K562 (cell line): ENCODE data around the gene SAE1. TPM values are rescaled to one million over a fixed set of nuclear protein-coding genes. Genes with fewer than 3 reads are reported as not detected.

Source experiments
- ATF1 ChIP-seq, 2 experiments: fragments of 450-650 bp in 1 of 2; IDR thresholded peaks; 2 replicates each; pipeline ENCODE4 v1.6.1; 2016; ENCODE audit warnings: missing compliant biosample characterization in 1 of 2, missing genetic modification characterization in 1 of 2
- CBFB ChIP-seq: sonication (generic); formaldehyde crosslinking; IDR thresholded peaks from 2 replicates; pipeline ENCODE4 v1.4.0; 2020; ENCODE audit warnings: mild to moderate bottlenecking, missing genetic modification reagents
- CREB1 ChIP-seq, 2 experiments: sonication (generic) in 1 of 2; formaldehyde crosslinking in 1 of 2; IDR thresholded peaks; 2 replicates each; pipeline versions ENCODE4 v1.6.1 to v1.8.0; 2012 to 2022; ENCODE audit warnings: inconsistent platforms in 1 of 2, mild to moderate bottlenecking in 1 of 2, missing genetic modification reagents in 1 of 2, moderate library complexity in 1 of 2
- CTBP1 ChIP-seq: fragments of 450-650 bp; IDR thresholded peaks from 2 replicates; pipeline ENCODE4 v1.6.1; 2016; ENCODE audit warnings: borderline replicate concordance
- E2F3 ChIP-seq: fragments of 250-450 bp; sonication (Bioruptor Pico); IDR thresholded peaks from 2 replicates; pipeline ENCODE4 v1.4.0; 2020; ENCODE audit warnings: mild to moderate bottlenecking
- EHMT2 ChIP-seq: fragments of 450-650 bp; IDR thresholded peaks from 2 replicates; pipeline ENCODE4 v1.6.1; 2018; ENCODE audit warnings: antibody characterized with exemption
- ELF2 ChIP-seq: fragments of 250-450 bp; sonication (Bioruptor Pico); IDR thresholded peaks from 2 replicates; pipeline ENCODE4 v1.5.0; 2021; ENCODE audit warnings: mild to moderate bottlenecking
- FOXP1 ChIP-seq: sonication (generic); formaldehyde crosslinking; IDR thresholded peaks from 2 replicates; pipeline ENCODE4 v1.8.0; 2022; ENCODE audit warnings: mild to moderate bottlenecking, missing genetic modification reagents
- HEY1 ChIP-seq: fragments of 250-450 bp; sonication (Bioruptor Pico); IDR thresholded peaks from 2 replicates; pipeline ENCODE4 v1.5.0; 2020; ENCODE audit warnings: mild to moderate bottlenecking, moderate library complexity, borderline replicate concordance
- JUN ChIP-seq, 2 experiments: sonication (generic) in 1 of 2; formaldehyde crosslinking in 1 of 2; IDR thresholded peaks; 2 replicates each; pipeline versions ENCODE4 v1.6.1 to v1.8.0; 2012 to 2022; ENCODE audit warnings: borderline replicate concordance in 2 of 2, mild to moderate bottlenecking in 2 of 2, improper control_type of control experiment in 1 of 2, low read depth in 1 of 2, low read length in 1 of 2, missing genetic modification reagents in 1 of 2
- JUND ChIP-seq, 2 experiments: IDR thresholded peaks; 2 replicates in 1 of 2; 3 replicates in 1 of 2; pipeline ENCODE4 v1.6.1; 2011; ENCODE audit warnings: borderline replicate concordance in 2 of 2, low read depth in 2 of 2, low read length in 2 of 2, improper control_type of control experiment in 1 of 2, missing biosample characterization in 1 of 2, missing genetic modification characterization in 1 of 2, missing genetic modification reagents in 1 of 2
- KDM2B ChIP-seq: fragments of 250-450 bp; sonication (Bioruptor Pico); IDR thresholded peaks from 2 replicates; pipeline ENCODE4 v1.8.0; 2021; ENCODE audit warnings: mild to moderate bottlenecking, moderate library complexity
- KDM5B ChIP-seq: fragments of 200-600 bp; sonication (generic); IDR thresholded peaks from 2 replicates; pipeline ENCODE4 v1.6.1; 2012; ENCODE audit warnings: low read depth, mild to moderate bottlenecking, moderate library complexity, low read length, control low read depth, inconsistent platforms; ENCODE audit not compliant: insufficient replicate concordance
- NEUROD1 ChIP-seq: fragments of 150-350 bp; IDR thresholded peaks from 2 replicates; pipeline ENCODE4 v1.6.1; 2014; ENCODE audit warnings: borderline replicate concordance, low read length, low read depth; ENCODE audit not compliant: partially characterized antibody
- NFXL1 ChIP-seq: fragments of 450-650 bp; formaldehyde crosslinking; IDR thresholded peaks from 2 replicates; pipeline ENCODE4 v1.4.0; 2021; ENCODE audit warnings: mild to moderate bottlenecking
- POLR2AphosphoS5 ChIP-seq: IDR thresholded peaks from 2 replicates; pipeline ENCODE4 v1.6.1; 2011; ENCODE audit warnings: mild to moderate bottlenecking, low read depth, low read length, moderate library complexity; ENCODE audit not compliant: control insufficient read depth, insufficient read depth
- RBFOX2 ChIP-seq: fragments of 200-400 bp; formaldehyde crosslinking; IDR thresholded peaks from 2 replicates; pipeline ENCODE4 v1.6.1; 2017; ENCODE audit warnings: low read depth, mild to moderate bottlenecking, low read length, moderate library complexity
- RFX7 ChIP-seq: fragments of 250-450 bp; sonication (Bioruptor Pico); IDR thresholded peaks from 2 replicates; pipeline ENCODE4 v1.5.1; 2021; ENCODE audit warnings: mild to moderate bottlenecking
- TARDBP ChIP-seq: fragments of 450-650 bp; IDR thresholded peaks from 2 replicates; pipeline ENCODE4 v1.6.1; 2016
- TRIM28 ChIP-seq: fragments of 450-650 bp; IDR thresholded peaks from 2 replicates; pipeline ENCODE4 v1.6.1; 2017
- U2AF1 ChIP-seq: fragments of 200-400 bp; formaldehyde crosslinking; optimal IDR thresholded peaks from 2 replicates; pipeline ENCODE3; 2017; ENCODE audit warnings: mild to moderate bottlenecking, low read depth, low read length, moderate library complexity
- ZNF12 ChIP-seq: sonication (generic); formaldehyde crosslinking; IDR thresholded peaks from 2 replicates; pipeline ENCODE4 v1.4.0; 2020; ENCODE audit warnings: mild to moderate bottlenecking, missing genetic modification reagents
- ZNF143 ChIP-seq: sonication (generic); formaldehyde crosslinking; IDR thresholded peaks from 2 replicates; pipeline ENCODE4 v1.9.0; 2022; ENCODE audit warnings: mild to moderate bottlenecking, missing genetic modification reagents
- ZNF785 ChIP-seq: fragments of 250-450 bp; sonication (Bioruptor Pico); IDR thresholded peaks from 2 replicates; pipeline ENCODE4 v1.4.0; 2020; ENCODE audit warnings: mild to moderate bottlenecking
- polyA plus RNA-seq, 8 experiments: library from polyadenylated mRNA; depleted of rRNA in 4 of 8; stranded (reverse) in 5 of 8; unstranded in 3 of 8; fragments of >200 nt; fragmentation: Nextera tagmentation in 2 of 8; fragmentation: Illumina TruSeq in 1 of 8; extraction: Ambion mirVana in 2 of 8; extraction: Trizol in 1 of 8; gene quantifications; 2 replicates each; pipeline versions ENCODE4 v1.2.1 to v1.2.3, GENCODE V29; 2011 to 2014; ENCODE audit warnings: inconsistent platforms in 1 of 8, missing spikeins in 1 of 8
- total RNA-seq, 7 experiments: library from RNA; depleted of rRNA in 6 of 7; stranded (reverse); fragments of >200 nt in 6 of 7; fragmentation: Illumina TruSeq in 2 of 7; extraction: Trizol in 2 of 7; gene quantifications; 2 replicates each; pipeline versions ENCODE4 v1.2.1 to v1.2.3, GENCODE V29; 2011 to 2021; ENCODE audit warnings: low replicate concordance in 1 of 7
- TF ChIP-seq, protein P1 (sequence below): fragments of 450-650 bp; IDR thresholded peaks from 2 replicates; pipeline ENCODE4 v1.7.1; 2018; ENCODE audit warnings: mild to moderate bottlenecking, low read depth; ENCODE audit not compliant: partially characterized antibody

The SAE1 gene
- total and polyA plus RNA-seq, 9 of the 15 experiments (the other 6 are each of a cell fraction or from before 2014, with no cell fraction given) = 82.8 to 299 (median 217) TPM

- TF ChIP-seq POLR2AphosphoS5 (peak; percentile 81), ZNF785 (no peak), KDM2B (CRISPR knock-in tag) (no peak), CBFB (CRISPR knock-in tag) (peak; percentile 86; the same call in 1 of the 2 replicates), ZNF12 (CRISPR knock-in tag) (peak; percentile 53; the same call in 1 of the 2 replicates), NEUROD1 (peak; percentile 39), TRIM28 (peak; percentile 71), ZNF143 (CRISPR knock-in tag) (0 out of 2 replicates have a peak, but pooled peaks have one; percentile 19), NFXL1 (CRISPR knock-in tag) (no peak), TARDBP (0 out of 2 replicates have a peak, but pooled peaks have one; percentile 21), JUND (IDR thresholded peaks at IDR 0.05; ENCODE audit: borderline replicate concordance, low read depth, low read length) (peak; percentile 53), JUND (tag; IDR thresholded peaks at IDR 0.05; ENCODE audit: borderline replicate concordance, low read depth, low read length) (no peak), E2F3 (no peak), CREB1 (IDR thresholded peaks at IDR 0.05) (peak; percentile 95), CREB1 (CRISPR knock-in tag; IDR thresholded peaks at IDR 0.05) (peak; percentile 96), RFX7 (no peak), KDM5B (peak; percentile 83), JUN (IDR thresholded peaks at IDR 0.05; ENCODE audit: borderline replicate concordance, low read depth, low read length) (peak; percentile 76; the same call in 1 of the 2 replicates), JUN (CRISPR knock-in tag; IDR thresholded peaks at IDR 0.05; ENCODE audit: borderline replicate concordance) (no peak), RBFOX2 (peak; percentile 90), CTBP1 (peak; percentile 41; the same call in 1 of the 2 replicates), ATF1 (CRISPR knock-in tag; IDR thresholded peaks at IDR 0.05) (peak; percentile 76), ATF1 (tag; IDR thresholded peaks at IDR 0.05) (peak; percentile 93), ELF2 (peak; percentile 80), U2AF1 (peak; percentile 27), EHMT2 (no peak), FOXP1 (peak; percentile 75; the same call in 1 of the 2 replicates), HEY1 (CRISPR knock-in tag) (no peak)
- TF ChIP-seq, protein P1, sequence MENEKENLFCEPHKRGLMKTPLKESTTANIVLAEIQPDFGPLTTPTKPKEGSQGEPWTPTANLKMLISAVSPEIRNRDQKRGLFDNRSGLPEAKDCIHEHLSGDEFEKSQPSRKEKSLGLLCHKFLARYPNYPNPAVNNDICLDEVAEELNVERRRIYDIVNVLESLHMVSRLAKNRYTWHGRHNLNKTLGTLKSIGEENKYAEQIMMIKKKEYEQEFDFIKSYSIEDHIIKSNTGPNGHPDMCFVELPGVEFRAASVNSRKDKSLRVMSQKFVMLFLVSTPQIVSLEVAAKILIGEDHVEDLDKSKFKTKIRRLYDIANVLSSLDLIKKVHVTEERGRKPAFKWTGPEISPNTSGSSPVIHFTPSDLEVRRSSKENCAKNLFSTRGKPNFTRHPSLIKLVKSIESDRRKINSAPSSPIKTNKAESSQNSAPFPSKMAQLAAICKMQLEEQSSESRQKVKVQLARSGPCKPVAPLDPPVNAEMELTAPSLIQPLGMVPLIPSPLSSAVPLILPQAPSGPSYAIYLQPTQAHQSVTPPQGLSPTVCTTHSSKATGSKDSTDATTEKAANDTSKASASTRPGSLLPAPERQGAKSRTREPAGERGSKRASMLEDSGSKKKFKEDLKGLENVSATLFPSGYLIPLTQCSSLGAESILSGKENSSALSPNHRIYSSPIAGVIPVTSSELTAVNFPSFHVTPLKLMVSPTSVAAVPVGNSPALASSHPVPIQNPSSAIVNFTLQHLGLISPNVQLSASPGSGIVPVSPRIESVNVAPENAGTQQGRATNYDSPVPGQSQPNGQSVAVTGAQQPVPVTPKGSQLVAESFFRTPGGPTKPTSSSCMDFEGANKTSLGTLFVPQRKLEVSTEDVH = peak; percentile 83
Measured at GRCh38 chr19:47255879-47256692, 125.5 kb downstream of the SAE1 start, which contains the start of gene CCDC9 (continued).
